Osteoblast (primary cell): ENCODE results near the gene ZBP1. TPM values are rescaled to one million over a fixed set of nuclear protein-coding genes. Genes with fewer than 3 reads are reported as not detected.

Experiments
- DNase-seq: peaks from one replicate; pipeline ENCODE4 v3.0.0; 2011; ENCODE audit warnings: low spot score, mixed read lengths; ENCODE audit not compliant: insufficient read length; ENCODE audit errors: missing footprints
- H2AFZ ChIP-seq: 2 replicates; pipeline ENCODE4 v1.6.0; 2011; ENCODE audit warnings: mild to moderate bottlenecking, low read length
- H3K27ac ChIP-seq: 2 replicates; pipeline ENCODE4 v1.5.1; 2011; ENCODE audit warnings: mild to moderate bottlenecking, low read depth, low read length, moderate library complexity
- H3K27me3 ChIP-seq: 2 replicates; pipeline ENCODE4 v1.6.0; 2012; ENCODE audit warnings: mild to moderate bottlenecking, control low read depth, inconsistent platforms, low read length, moderate library complexity; ENCODE audit not compliant: insufficient read depth
- H3K36me3 ChIP-seq: 2 replicates; pipeline ENCODE4 v1.5.1; 2011; ENCODE audit warnings: mild to moderate bottlenecking, low read length, control low read depth, moderate library complexity; ENCODE audit not compliant: insufficient read depth
- H3K4me1 ChIP-seq: 2 replicates; pipeline ENCODE4 v1.5.1; 2011; ENCODE audit warnings: mild to moderate bottlenecking, low read length, control low read depth, moderate library complexity; ENCODE audit not compliant: insufficient read depth
- H3K4me2 ChIP-seq: 2 replicates; pipeline ENCODE4 v1.6.0; 2011; ENCODE audit warnings: mild to moderate bottlenecking, low read length; ENCODE audit not compliant: insufficient read depth
- H3K4me3 ChIP-seq: fragments of 200-600 bp; sonication (generic); 3 replicates; pipeline ENCODE4 v1.5.1; 2012; ENCODE audit warnings: mild to moderate bottlenecking, low read length, inconsistent platforms; ENCODE audit not compliant: insufficient read depth
- H3K79me2 ChIP-seq: 2 replicates; pipeline ENCODE4 v1.6.0; 2012; ENCODE audit warnings: mild to moderate bottlenecking, low read length, control low read depth, inconsistent platforms; ENCODE audit not compliant: insufficient read depth
- H3K9me3 ChIP-seq: 2 replicates; pipeline ENCODE4 v1.5.1; 2011; ENCODE audit warnings: low read depth, low read length, control low read depth
- H4K20me1 ChIP-seq: 2 replicates; pipeline ENCODE4 v1.6.0; 2012; ENCODE audit warnings: mild to moderate bottlenecking, low read length, control low read depth; ENCODE audit not compliant: insufficient read depth
- CTCF ChIP-seq: IDR thresholded peaks from 2 replicates; pipeline ENCODE4 v1.5.1; 2011; ENCODE audit warnings: mild to moderate bottlenecking, low read depth, low read length, moderate library complexity; ENCODE audit errors: extremely low read depth
- total RNA-seq: library from RNA; depleted of rRNA; stranded (reverse); fragments of >200 nt; gene quantifications from 2 replicates; pipeline ENCODE4 v1.2.3, GENCODE V29; 2012

The ZBP1 gene
- total RNA-seq, 1 donor = not detected

GRCh38 chr20:57616143-57616951 is 3.9 kb downstream of the ZBP1 start:
- no peak overlapping the region for H3K4me3 ChIP-seq
- H3K27ac ChIP-seq = no peak overlapping the region
- H3K9me3 ChIP-seq = no peaks in the 10 kb centered on the region
- H3K4me2 ChIP-seq = no peak overlapping the region
- H3K79me2 ChIP-seq = no peaks in the 10 kb centered on the region
- peaks cover 4% of the 10 kb centered on the region for H3K27me3 ChIP-seq
- no peaks in the 10 kb centered on the region for H3K4me1 ChIP-seq
- DNase-seq = no peak
- H3K36me3 ChIP-seq = no peaks in the 10 kb centered on the region
- no peak overlapping the region for H2AFZ ChIP-seq
- H4K20me1 ChIP-seq = no peaks in the 10 kb centered on the region
- no peak for TF ChIP-seq CTCF

GRCh38 chr20:57615445-57615811 is 4.8 kb downstream of the ZBP1 start:
- no peak overlapping the region for H3K27ac ChIP-seq
- H3K4me1 ChIP-seq = no peaks in the 10 kb centered on the region
- H4K20me1 ChIP-seq = no peaks in the 10 kb centered on the region
- no peak overlapping the region for H2AFZ ChIP-seq
- TF ChIP-seq CTCF = no peak
- no peak for DNase-seq
- no peaks in the 10 kb centered on the region for H3K36me3 ChIP-seq
- H3K9me3 ChIP-seq = no peaks in the 10 kb centered on the region
- H3K27me3 ChIP-seq = peaks cover 4% of the 10 kb centered on the region
- H3K79me2 ChIP-seq = no peaks in the 10 kb centered on the region
- H3K4me2 ChIP-seq = no peak overlapping the region
- no peak overlapping the region for H3K4me3 ChIP-seq

- Histone ChIP-seq H3K4me1 (no peaks in the 10 kb centered on the region), H3K27ac (no peak overlapping the region), H4K20me1 (no peaks in the 10 kb centered on the region), H2AFZ (no peak overlapping the region), H3K9me3 (no peaks in the 10 kb centered on the region), H3K79me2 (no peaks in the 10 kb centered on the region), H3K36me3 (no peaks in the 10 kb centered on the region), H3K27me3 (no peaks in the 10 kb centered on the region), H3K4me3 (no peak overlapping the region), H3K4me2 (no peak overlapping the region)
- no peak for TF ChIP-seq CTCF
- DNase-seq = no peak
Observed at GRCh38 chr20:57614490-57615444, 5.5 kb downstream of the ZBP1 start.

GRCh38 chr20:57613481-57613921 is 6.7 kb downstream of the ZBP1 start:
- Histone ChIP-seq H3K79me2 (no peaks in the 10 kb centered on the region), H3K27me3 (no peaks in the 10 kb centered on the region)

More at GRCh38 chr20:57613481-57613921, 6.7 kb downstream of the ZBP1 start:
- Histone ChIP-seq H2AFZ (no peak overlapping the region), H3K9me3 (no peaks in the 10 kb centered on the region), H3K4me3 (no peak overlapping the region), H3K4me2 (no peak overlapping the region), H4K20me1 (no peaks in the 10 kb centered on the region), H3K36me3 (no peaks in the 10 kb centered on the region), H3K4me1 (no peaks in the 10 kb centered on the region), H3K27ac (no peak overlapping the region)
- DNase-seq = no peak
- TF ChIP-seq CTCF = no peak
